A673 (cell line): ENCODE data around the gene SWT1. TPM values are rescaled to one million over a fixed set of nuclear protein-coding genes. Genes with fewer than 3 reads are reported as not detected.
A peak's percentile ranks its signal among the peaks of the same experiment; 100 is the strongest.

Source experiments
- BruUV-seq: library from RNA; stranded (reverse); fragments of 400-500 nt; replicated peaks from 2 replicates; lab custom pipeline; 2021; lab: Mats Ljungman, UMichigan
- CTCF ChIA-PET: fragments of 300-600 bp; sonication (Branson Sonifier 250); formaldehyde crosslinking; loops from one replicate; lab custom pipeline; 2022; ENCODE audit warnings: antibody characterized with exemption; lab: Charles Lee
- POLR2A ChIA-PET: fragments of 300-600 bp; sonication (Branson Sonifier 250); formaldehyde crosslinking; loops from one replicate; lab custom pipeline; 2022; ENCODE audit warnings: antibody characterized with exemption; ENCODE audit not compliant: low non-redundant PET; lab: Charles Lee
- DNase-seq: peaks from one replicate; pipeline ENCODE4 v3.0.0-alpha.2; 2015; ENCODE audit warnings: low spot score
- H3K27ac ChIP-seq: fragments of 200-600 bp; sonication (generic); 2 replicates; pipeline ENCODE4 v1.5.1; 2016; ENCODE audit warnings: mixed run types, low read depth, mild to moderate bottlenecking, mixed read lengths, antibody characterized with exemption, low read length; ENCODE audit not compliant: poor library complexity, severe bottlenecking
- H3K27me3 ChIP-seq: fragments of 200-600 bp; sonication (generic); replicated peaks from 2 replicates; pipeline ENCODE4 v1.6.1; 2017; ENCODE audit warnings: mixed run types, low read depth, mild to moderate bottlenecking, mixed read lengths, antibody characterized with exemption, low read length; ENCODE audit not compliant: insufficient read depth, poor library complexity
- H3K36me3 ChIP-seq: fragments of 200-600 bp; sonication (generic); 2 replicates; pipeline ENCODE4 v1.6.1; 2016; ENCODE audit warnings: mixed run types, mild to moderate bottlenecking, mixed read lengths, antibody characterized with exemption, low read length; ENCODE audit not compliant: insufficient read depth, poor library complexity, severe bottlenecking
- H3K4me1 ChIP-seq: fragments of 200-600 bp; sonication (generic); 2 replicates; pipeline ENCODE4 v1.6.1; 2017; ENCODE audit warnings: mixed run types, mild to moderate bottlenecking, mixed read lengths, antibody characterized with exemption, low read length; ENCODE audit not compliant: insufficient read depth, poor library complexity, severe bottlenecking
- H3K4me3 ChIP-seq: fragments of 200-600 bp; sonication (generic); 2 replicates; pipeline ENCODE4 v1.5.1; 2016; ENCODE audit warnings: low read depth, mixed run types, mild to moderate bottlenecking, mixed read lengths, low read length; ENCODE audit not compliant: poor library complexity, severe bottlenecking
- H3K9me3 ChIP-seq: fragments of 200-600 bp; sonication (generic); 2 replicates; pipeline ENCODE4 v1.6.1; 2016; ENCODE audit warnings: mixed run types, low read depth, mild to moderate bottlenecking, mixed read lengths, antibody characterized with exemption, low read length; ENCODE audit not compliant: poor library complexity, severe bottlenecking
- CTCF ChIP-seq: fragments of 300-800, 200-600 bp; sonication (generic); conservative IDR thresholded peaks from 2 replicates; pipeline ENCODE4 v1.5.1; 2017; ENCODE audit warnings: low read depth, mild to moderate bottlenecking, antibody characterized with exemption, low read length, moderate library complexity, mixed read lengths
- EZH2 ChIP-seq: fragments of 200-600 bp; sonication (generic); IDR thresholded peaks from 2 replicates; pipeline ENCODE4 v1.6.1; 2017; ENCODE audit warnings: borderline replicate concordance, low read depth, mild to moderate bottlenecking, mixed read lengths, antibody characterized with exemption, low read length; ENCODE audit not compliant: poor library complexity, severe bottlenecking
- intact Hi-C: fragments of 100-400 bp; cut with micrococcal nuclease; formaldehyde crosslinking; loops from one replicate; pipeline ENCODE4 v1.10.0; 2022; ENCODE audit not compliant: unreplicated experiment
- total RNA-seq: library from RNA; stranded (reverse); gene quantifications from 2 replicates; pipeline ENCODE4 v1.2.3, GENCODE V29; 2021

The SWT1 gene
- total RNA-seq, 1 experiment from 2014 or later: 3.3 TPM

- TF ChIP-seq EZH2 (no peak), CTCF (no peak)
- Histone ChIP-seq H3K4me1 (peaks cover 13% of the 10 kb centered on the region), H3K9me3 (no peaks in the 10 kb centered on the region), H3K36me3 (peaks cover 5% of the 10 kb centered on the region), H3K27me3 (no peaks in the 10 kb centered on the region), H3K4me3 (peak overlapping the region; percentile 91), H3K27ac (peak overlapping the region; percentile 95)
- no peak for DNase-seq
- POLR2A ChIA-PET: no interaction called here
- intact Hi-C loops: loop anchor here (5.0 kb wide), 2 partner anchors 109 to 184 kb away; partner anchors contain the start of genes NIBAN1 and RNF2
- BruUV-seq: TSS peak; percentile 72
- CTCF ChIA-PET: no interaction called here
Measured at GRCh38 chr1:185156288-185156853, 596 bp upstream of the SWT1 start.

GRCh38 chr1:185157599-185158412, 839 bp downstream of the SWT1 start:
- ChIA-PET CTCF (interaction anchor here (1.7 kb wide), 1 partner anchor 12 kb away, joined by 8 read pairs; no protein-coding TSS in a partner anchor), POLR2A (interaction anchor here (0.6 kb wide), 1 partner anchor 17 kb away, joined by 7 read pairs; no protein-coding TSS in a partner anchor)

More at GRCh38 chr1:185157599-185158412, 839 bp downstream of the SWT1 start:
- peak overlapping the region; percentile 91 for H3K4me3 ChIP-seq
- no peak for TF ChIP-seq CTCF
- no peak for TF ChIP-seq EZH2
- TSS peak; percentile 41 for BruUV-seq
- peak overlapping the region; percentile 95 for H3K27ac ChIP-seq
- no peaks in the 10 kb centered on the region for H3K9me3 ChIP-seq
- intact Hi-C loops: loop anchor here (5.0 kb wide), 2 partner anchors 111 to 186 kb away; partner anchors contain the start of genes NIBAN1 and RNF2
- peaks cover 13% of the 10 kb centered on the region for H3K4me1 ChIP-seq
- H3K27me3 ChIP-seq: no peaks in the 10 kb centered on the region
- no peaks in the 10 kb centered on the region for H3K36me3 ChIP-seq
- DNase-seq: peak; percentile 54
